KMS-11 (cell line): ENCODE data around the gene TPST1.

Experiments
- H2AFZ ChIP-seq: fragments of 200-600 bp; sonication (generic); 2 replicates; pipeline ENCODE4 v1.6.1; 2016; ENCODE audit warnings: antibody characterized with exemption, mixed run types, low read depth
- H3K27ac ChIP-seq: fragments of 200-600 bp; sonication (generic); 2 replicates; pipeline ENCODE4 v1.6.1; 2016; ENCODE audit warnings: mild to moderate bottlenecking, mixed run types
- H3K27me3 ChIP-seq: fragments of 200-600 bp; sonication (generic); 2 replicates; pipeline ENCODE4 v1.6.1; 2017; ENCODE audit warnings: mild to moderate bottlenecking, low read depth, mixed run types, moderate library complexity; ENCODE audit not compliant: insufficient read depth
- H3K36me3 ChIP-seq: fragments of 200-600 bp; sonication (generic); 2 replicates; pipeline ENCODE4 v1.6.1; 2017; ENCODE audit warnings: mild to moderate bottlenecking, mixed run types; ENCODE audit not compliant: insufficient read depth
- H3K4me1 ChIP-seq: fragments of 200-600 bp; sonication (generic); 2 replicates; pipeline ENCODE4 v1.6.1; 2016; ENCODE audit warnings: mild to moderate bottlenecking, low read depth, mixed run types; ENCODE audit not compliant: poor library complexity, severe bottlenecking
- H3K4me2 ChIP-seq: fragments of 200-600 bp; sonication (generic); 2 replicates; pipeline ENCODE4 v1.7.0; 2016; ENCODE audit warnings: mild to moderate bottlenecking, mixed run types
- H3K4me3 ChIP-seq: fragments of 200-600 bp; sonication (generic); IDR thresholded peaks from 2 replicates; pipeline ENCODE4 v1.6.1; 2017; ENCODE audit warnings: low read depth, low read length, mixed read lengths; ENCODE audit not compliant: insufficient read depth
- H3K79me2 ChIP-seq: fragments of 200-600 bp; sonication (generic); 2 replicates; pipeline ENCODE4 v1.6.1; 2016; ENCODE audit warnings: low read depth, mixed run types; ENCODE audit not compliant: insufficient read depth
- H3K9ac ChIP-seq: fragments of 200-600 bp; sonication (generic); 2 replicates; pipeline ENCODE4 v1.6.1; 2016; ENCODE audit warnings: mild to moderate bottlenecking, mixed run types
- H4K20me1 ChIP-seq: fragments of 200-600 bp; sonication (generic); 2 replicates; pipeline ENCODE4 v1.6.1; 2016; ENCODE audit warnings: mild to moderate bottlenecking, mixed run types; ENCODE audit not compliant: insufficient read depth
- TF ChIP-seq, protein P1 (sequence below): fragments of 200-600 bp; sonication (generic); conservative IDR thresholded peaks from 2 replicates; pipeline ENCODE4 v1.6.1; 2017; ENCODE audit warnings: low read depth, mild to moderate bottlenecking, antibody characterized with exemption, low read length, moderate library complexity, mixed read lengths

Gene TPST1

DNA sequence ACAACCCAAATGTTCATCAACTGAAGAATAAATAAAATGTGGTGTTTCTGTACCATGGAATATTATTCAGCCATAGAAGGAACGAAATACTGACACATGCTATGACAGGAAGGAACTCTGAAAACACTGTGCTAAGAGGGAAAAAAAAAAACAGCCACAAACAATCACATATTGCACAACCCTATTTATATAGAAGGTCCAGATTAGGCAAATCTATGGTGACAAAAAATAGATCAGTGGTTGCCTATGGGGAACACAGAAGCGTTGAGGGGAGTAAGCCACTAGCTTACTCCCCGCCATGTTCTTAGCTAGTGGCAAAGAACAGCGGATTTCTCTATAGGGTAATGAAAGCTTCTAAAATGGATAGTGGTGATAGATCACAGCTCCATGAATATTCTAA, 198.4 kb downstream of the TPST1 start:
- TF ChIP-seq, protein P1, sequence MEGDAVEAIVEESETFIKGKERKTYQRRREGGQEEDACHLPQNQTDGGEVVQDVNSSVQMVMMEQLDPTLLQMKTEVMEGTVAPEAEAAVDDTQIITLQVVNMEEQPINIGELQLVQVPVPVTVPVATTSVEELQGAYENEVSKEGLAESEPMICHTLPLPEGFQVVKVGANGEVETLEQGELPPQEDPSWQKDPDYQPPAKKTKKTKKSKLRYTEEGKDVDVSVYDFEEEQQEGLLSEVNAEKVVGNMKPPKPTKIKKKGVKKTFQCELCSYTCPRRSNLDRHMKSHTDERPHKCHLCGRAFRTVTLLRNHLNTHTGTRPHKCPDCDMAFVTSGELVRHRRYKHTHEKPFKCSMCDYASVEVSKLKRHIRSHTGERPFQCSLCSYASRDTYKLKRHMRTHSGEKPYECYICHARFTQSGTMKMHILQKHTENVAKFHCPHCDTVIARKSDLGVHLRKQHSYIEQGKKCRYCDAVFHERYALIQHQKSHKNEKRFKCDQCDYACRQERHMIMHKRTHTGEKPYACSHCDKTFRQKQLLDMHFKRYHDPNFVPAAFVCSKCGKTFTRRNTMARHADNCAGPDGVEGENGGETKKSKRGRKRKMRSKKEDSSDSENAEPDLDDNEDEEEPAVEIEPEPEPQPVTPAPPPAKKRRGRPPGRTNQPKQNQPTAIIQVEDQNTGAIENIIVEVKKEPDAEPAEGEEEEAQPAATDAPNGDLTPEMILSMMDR: no peak
- no peaks in the 10 kb centered on the region for H3K36me3 ChIP-seq
- no peaks in the 10 kb centered on the region for H3K79me2 ChIP-seq
- no peaks in the 10 kb centered on the region for H3K27me3 ChIP-seq
- no peak overlapping the region for H2AFZ ChIP-seq
- no peak overlapping the region for H3K27ac ChIP-seq
- no peaks in the 10 kb centered on the region for H3K4me1 ChIP-seq
- no peaks in the 10 kb centered on the region for H4K20me1 ChIP-seq
- no peak overlapping the region for H3K9ac ChIP-seq
- no peak overlapping the region for H3K4me3 ChIP-seq
- H3K4me2 ChIP-seq: no peak overlapping the region

GRCh38 chr7:66409493-66409892, 204.4 kb downstream of the TPST1 start:
- Histone ChIP-seq H3K79me2 (no peaks in the 10 kb centered on the region), H3K4me2 (no peak overlapping the region), H3K9ac (no peak overlapping the region), H4K20me1 (no peaks in the 10 kb centered on the region), H3K4me3 (no peak overlapping the region), H3K36me3 (no peaks in the 10 kb centered on the region), H3K4me1 (no peaks in the 10 kb centered on the region), H3K27ac (no peak overlapping the region), H2AFZ (no peak overlapping the region), H3K27me3 (no peaks in the 10 kb centered on the region)
- TF ChIP-seq, protein P1: no peak
